Measurements from ENCODE around the gene MTR. TPM values are rescaled to one million over a fixed set of nuclear protein-coding genes. Genes with fewer than 3 reads are reported as not detected.

The MTR gene
- total RNA-seq, 2 experiments from 2014 or later, result 22.3 to 63.8 TPM

DNA sequence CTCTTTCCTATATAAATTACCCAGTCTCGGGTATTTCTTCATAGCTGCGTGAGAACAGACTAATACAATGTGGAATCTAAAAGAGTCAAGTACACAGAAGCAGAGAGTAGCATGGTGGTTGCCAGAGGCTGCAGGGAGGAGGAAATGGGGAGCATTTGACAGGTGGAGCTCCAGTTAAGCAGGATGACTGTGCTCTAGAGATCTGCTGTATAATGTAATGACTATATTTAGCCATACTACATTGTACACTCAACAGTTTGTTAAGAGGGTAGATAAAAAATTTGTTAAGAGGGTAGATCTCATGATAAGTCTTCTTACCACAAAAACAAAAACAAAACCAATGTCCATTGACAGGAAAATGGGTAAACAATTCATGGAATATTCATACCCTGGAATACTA, 127.1 kb downstream of the MTR start:
- no peak for DNase-seq (ENCODE audit: low spot score)
- H4K20me1 ChIP-seq (ENCODE audit: insufficient read depth, low read length), result no peaks in the 10 kb centered on the region
- H3K79me2 ChIP-seq (ENCODE audit: insufficient read depth, low read depth, low read length), result no peaks in the 10 kb centered on the region
- H3K4me2 ChIP-seq (ENCODE audit: low read length), result no peak overlapping the region
- no peak overlapping the region for H3K27ac ChIP-seq (ENCODE audit: low read depth, low read length, poor library complexity, severe bottlenecking)
- H2AFZ ChIP-seq (ENCODE audit: low read length), result no peak overlapping the region
- no peaks in the 10 kb centered on the region for H3K4me1 ChIP-seq (ENCODE audit: insufficient read depth, low read length, poor library complexity, severe bottlenecking)
- H3K36me3 ChIP-seq (ENCODE audit: insufficient read depth, low read length), result no peaks in the 10 kb centered on the region
- no peaks in the 10 kb centered on the region for H3K9me2 ChIP-seq (ENCODE audit: insufficient read depth, low read length)
- ChIA-PET CTCF (ENCODE audit: unreplicated experiment) (no interaction called here), POLR2A (no interaction called here)
- H3K4me3 ChIP-seq (ENCODE audit: low read depth, low read length, poor library complexity, severe bottlenecking), result no peak overlapping the region
- intact Hi-C loops (cut with micrococcal nuclease; ENCODE audit: unreplicated experiment), result no loop called here
- BruUV-seq (replicated peaks), result no TSS peak
- TF ChIP-seq EZH2phosphoT487 (IDR thresholded peaks at IDR 0.05; ENCODE audit: borderline replicate concordance, low read depth, low read length), result no peak
- TF ChIP-seq, protein P1, sequence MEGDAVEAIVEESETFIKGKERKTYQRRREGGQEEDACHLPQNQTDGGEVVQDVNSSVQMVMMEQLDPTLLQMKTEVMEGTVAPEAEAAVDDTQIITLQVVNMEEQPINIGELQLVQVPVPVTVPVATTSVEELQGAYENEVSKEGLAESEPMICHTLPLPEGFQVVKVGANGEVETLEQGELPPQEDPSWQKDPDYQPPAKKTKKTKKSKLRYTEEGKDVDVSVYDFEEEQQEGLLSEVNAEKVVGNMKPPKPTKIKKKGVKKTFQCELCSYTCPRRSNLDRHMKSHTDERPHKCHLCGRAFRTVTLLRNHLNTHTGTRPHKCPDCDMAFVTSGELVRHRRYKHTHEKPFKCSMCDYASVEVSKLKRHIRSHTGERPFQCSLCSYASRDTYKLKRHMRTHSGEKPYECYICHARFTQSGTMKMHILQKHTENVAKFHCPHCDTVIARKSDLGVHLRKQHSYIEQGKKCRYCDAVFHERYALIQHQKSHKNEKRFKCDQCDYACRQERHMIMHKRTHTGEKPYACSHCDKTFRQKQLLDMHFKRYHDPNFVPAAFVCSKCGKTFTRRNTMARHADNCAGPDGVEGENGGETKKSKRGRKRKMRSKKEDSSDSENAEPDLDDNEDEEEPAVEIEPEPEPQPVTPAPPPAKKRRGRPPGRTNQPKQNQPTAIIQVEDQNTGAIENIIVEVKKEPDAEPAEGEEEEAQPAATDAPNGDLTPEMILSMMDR (conservative IDR thresholded peaks at IDR 0.05; ENCODE audit: low read length), result no peak
- peaks cover 1% of the 10 kb centered on the region; the same call in 1 of the 2 replicates for H3K9me3 ChIP-seq (ENCODE audit: low read length)

DNA sequence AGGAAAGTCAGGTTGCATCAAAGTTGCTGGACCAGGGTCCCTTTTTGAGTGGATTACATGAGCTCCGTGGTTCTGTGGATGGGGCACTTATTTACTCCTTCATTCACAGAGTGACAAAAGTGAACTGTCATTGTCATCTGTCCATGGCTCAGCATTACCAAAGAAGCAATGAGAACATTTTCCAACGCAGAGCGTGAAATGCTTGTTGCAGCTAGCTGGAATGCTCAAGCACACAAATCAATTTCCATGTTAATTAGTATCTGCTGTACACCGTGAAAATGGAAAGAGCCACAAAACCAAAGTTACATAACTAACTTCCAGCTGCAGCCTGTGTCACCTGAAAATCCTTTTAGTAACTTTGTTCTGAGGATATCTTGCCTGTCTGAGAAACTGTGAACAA, 130.3 kb downstream of the MTR start:
- no peaks in the 10 kb centered on the region for H4K20me1 ChIP-seq (ENCODE audit: insufficient read depth, low read length)
- no peak overlapping the region for H3K4me3 ChIP-seq (ENCODE audit: low read depth, low read length, poor library complexity, severe bottlenecking)
- no TSS peak for BruUV-seq (replicated peaks)
- H3K27ac ChIP-seq (ENCODE audit: low read depth, low read length, poor library complexity, severe bottlenecking), result no peak overlapping the region
- intact Hi-C loops (cut with micrococcal nuclease; ENCODE audit: unreplicated experiment), result no loop called here
- H3K4me2 ChIP-seq (ENCODE audit: low read length), result no peak overlapping the region
- no peaks in the 10 kb centered on the region for H3K79me2 ChIP-seq (ENCODE audit: insufficient read depth, low read depth, low read length)
- H3K9me2 ChIP-seq (ENCODE audit: insufficient read depth, low read length), result no peaks in the 10 kb centered on the region
- CTCF ChIA-PET (ENCODE audit: unreplicated experiment), result no interaction called here
- no peak for DNase-seq (ENCODE audit: low spot score)
- TF ChIP-seq, protein P1 (conservative IDR thresholded peaks at IDR 0.05; ENCODE audit: low read length), result no peak
- TF ChIP-seq EZH2phosphoT487 (IDR thresholded peaks at IDR 0.05; ENCODE audit: borderline replicate concordance, low read depth, low read length), result no peak
- no peaks in the 10 kb centered on the region for H3K9me3 ChIP-seq (ENCODE audit: low read length)
- POLR2A ChIA-PET, result interaction anchor here (0.9 kb wide), 1 partner anchor 21 kb away, joined by 3 read pairs; no protein-coding TSS in a partner anchor
- H3K36me3 ChIP-seq (ENCODE audit: insufficient read depth, low read length), result no peaks in the 10 kb centered on the region
- H3K4me1 ChIP-seq (ENCODE audit: insufficient read depth, low read length, poor library complexity, severe bottlenecking), result no peaks in the 10 kb centered on the region
- no peak overlapping the region for H2AFZ ChIP-seq (ENCODE audit: low read length)

DNA sequence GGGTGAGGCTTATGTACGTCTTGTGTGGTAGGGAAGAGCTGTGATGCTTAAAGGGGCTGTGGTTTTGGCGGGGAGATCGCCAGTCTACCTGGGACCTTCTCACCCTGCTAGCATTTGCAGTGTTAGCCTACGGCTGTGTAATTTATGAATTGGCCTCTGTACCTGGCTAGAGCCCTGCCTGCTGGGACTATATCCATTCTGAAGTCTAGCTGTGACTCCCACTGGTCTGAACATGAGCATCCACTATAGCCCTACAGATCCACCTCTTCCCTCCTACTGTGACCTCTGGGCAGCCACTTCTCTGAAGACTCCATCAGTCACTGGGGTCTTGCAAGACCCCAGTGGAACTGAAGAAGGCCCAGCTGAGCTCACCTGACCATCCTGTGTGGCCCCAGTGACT, 135.4 kb downstream of the MTR start:
- POLR2A ChIA-PET, result no interaction called here
- H4K20me1 ChIP-seq (ENCODE audit: insufficient read depth, low read length), result no peaks in the 10 kb centered on the region
- H3K9me2 ChIP-seq (ENCODE audit: insufficient read depth, low read length), result no peaks in the 10 kb centered on the region
- BruUV-seq (replicated peaks), result no TSS peak
- H3K4me2 ChIP-seq (ENCODE audit: low read length), result no peak overlapping the region
- H3K9me3 ChIP-seq (ENCODE audit: low read length), result no peaks in the 10 kb centered on the region
- H3K79me2 ChIP-seq (ENCODE audit: insufficient read depth, low read depth, low read length), result no peaks in the 10 kb centered on the region
- intact Hi-C loops (cut with micrococcal nuclease; ENCODE audit: unreplicated experiment), result no loop called here
- H3K27ac ChIP-seq (ENCODE audit: low read depth, low read length, poor library complexity, severe bottlenecking), result no peak overlapping the region
- no peak for DNase-seq (ENCODE audit: low spot score)
- CTCF ChIA-PET (ENCODE audit: unreplicated experiment), result no interaction called here
- TF ChIP-seq EZH2phosphoT487 (IDR thresholded peaks at IDR 0.05; ENCODE audit: borderline replicate concordance, low read depth, low read length), result no peak
- TF ChIP-seq, protein P1 (conservative IDR thresholded peaks at IDR 0.05; ENCODE audit: low read length), result no peak
- no peaks in the 10 kb centered on the region for H3K36me3 ChIP-seq (ENCODE audit: insufficient read depth, low read length)
- no peak overlapping the region for H2AFZ ChIP-seq (ENCODE audit: low read length)
- H3K4me1 ChIP-seq (ENCODE audit: insufficient read depth, low read length, poor library complexity, severe bottlenecking), result no peaks in the 10 kb centered on the region
- no peak overlapping the region for H3K4me3 ChIP-seq (ENCODE audit: low read depth, low read length, poor library complexity, severe bottlenecking)

Measured in OCI-LY7 (cell line).